Occipital lobe (tissue), 2 donors: ENCODE results near the gene USHBP1. TPM values are rescaled to one million over a fixed set of nuclear protein-coding genes. Genes with fewer than 3 reads are reported as not detected.

Experiments used
- DNase-seq: peaks from one replicate; lab custom pipeline; 2025; lab: John Stamatoyannopoulos, UW
- total RNA-seq: library from RNA; depleted of rRNA; stranded (reverse); fragments of >200 nt; gene quantifications from one replicate; pipeline ENCODE4 v1.2.3, GENCODE V29; 2014

USHBP1 gene
- total RNA-seq, 1 donor from 2014 or later, result 0.47 TPM

DNA sequence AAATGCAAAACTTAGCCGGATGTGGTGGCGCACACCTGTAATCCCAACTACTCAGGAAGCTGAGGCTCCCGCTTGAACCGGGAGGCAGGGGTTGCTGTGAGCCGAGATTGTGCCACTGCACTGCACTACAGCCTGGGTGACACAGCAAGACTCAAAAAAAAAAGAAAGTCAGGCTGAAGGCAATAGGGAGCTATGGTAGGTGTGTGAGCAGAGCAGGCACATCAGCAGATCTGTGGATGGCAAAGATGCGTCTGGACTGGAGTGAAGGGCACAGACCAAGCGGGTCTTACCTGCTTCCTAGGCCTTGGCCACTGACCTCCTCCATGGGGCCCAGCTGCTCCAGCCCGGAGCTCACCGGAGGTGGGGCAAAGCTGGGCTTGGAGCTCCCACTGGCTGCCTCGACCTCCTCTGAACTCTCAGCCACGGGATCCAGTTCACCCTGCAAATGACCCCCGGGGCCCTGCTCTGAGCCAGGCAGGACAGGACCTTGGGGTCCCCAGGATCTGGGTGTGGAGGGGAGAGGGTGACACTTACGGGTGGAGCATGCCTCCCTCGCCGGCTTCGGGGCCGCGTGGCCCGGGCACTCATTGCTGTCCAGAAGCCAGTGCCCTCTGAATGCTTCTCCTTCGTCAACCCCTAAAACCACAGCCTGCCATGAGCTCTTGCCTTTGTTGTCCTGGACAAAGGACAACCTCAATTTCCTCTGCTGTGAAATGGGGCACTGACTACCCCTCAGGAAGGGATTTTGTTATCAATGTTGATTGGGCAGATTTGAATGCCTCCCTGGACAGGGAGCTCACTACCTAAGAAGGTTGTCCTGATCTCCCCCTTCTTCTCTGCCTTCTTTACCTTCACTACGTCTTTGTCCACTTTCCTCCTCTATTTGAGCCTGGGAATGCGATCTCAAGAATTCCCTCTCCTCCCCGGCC is 569 bp downstream of the USHBP1 start:
- DNase-seq, result no peak

DNA sequence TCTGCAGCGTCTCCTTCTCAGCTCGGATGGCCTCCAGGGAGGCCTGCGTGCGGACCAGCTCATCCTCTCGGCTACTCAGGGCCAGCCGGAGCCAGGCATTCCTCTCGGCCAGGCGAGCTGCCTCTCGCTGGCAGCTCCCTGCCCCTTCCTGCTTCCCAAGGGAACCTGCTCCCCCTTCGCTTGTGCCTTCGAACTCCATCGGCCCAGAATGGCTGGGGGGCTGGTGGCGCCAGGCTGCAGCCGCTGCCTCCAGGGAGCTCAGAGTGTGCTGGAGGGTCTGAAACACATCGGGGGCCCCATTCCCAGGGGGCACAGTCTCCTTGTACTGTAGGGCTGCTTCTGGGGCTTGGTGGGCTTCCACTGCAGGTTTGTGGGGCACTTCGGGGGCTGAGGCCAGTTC is 2.0 kb downstream of the USHBP1 start:
- no peak for DNase-seq

DNA sequence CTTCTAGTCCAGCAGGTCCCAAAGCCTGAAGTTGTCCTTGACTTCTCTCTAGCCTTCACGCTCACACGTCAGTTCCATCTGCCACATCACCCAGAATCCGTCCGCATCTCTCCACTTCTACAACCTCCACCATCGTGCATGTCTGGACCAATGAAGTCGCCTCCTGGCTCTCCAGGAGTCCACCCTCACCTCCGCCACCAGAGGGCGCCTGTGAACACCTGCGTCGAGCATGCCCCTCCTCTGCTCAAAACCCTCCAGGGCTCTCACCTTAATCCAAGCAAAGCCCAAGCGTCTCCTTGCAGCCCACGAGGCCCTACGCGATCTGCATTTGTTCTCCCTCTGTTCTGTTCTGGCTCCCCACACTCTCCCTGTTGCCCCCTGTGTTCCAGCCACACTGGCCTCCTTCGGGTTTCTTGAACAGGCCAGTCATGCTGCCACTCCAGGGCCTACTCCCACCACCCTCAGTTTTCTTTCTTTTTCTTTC is 3.7 kb downstream of the USHBP1 start:
- no peak for DNase-seq

DNA sequence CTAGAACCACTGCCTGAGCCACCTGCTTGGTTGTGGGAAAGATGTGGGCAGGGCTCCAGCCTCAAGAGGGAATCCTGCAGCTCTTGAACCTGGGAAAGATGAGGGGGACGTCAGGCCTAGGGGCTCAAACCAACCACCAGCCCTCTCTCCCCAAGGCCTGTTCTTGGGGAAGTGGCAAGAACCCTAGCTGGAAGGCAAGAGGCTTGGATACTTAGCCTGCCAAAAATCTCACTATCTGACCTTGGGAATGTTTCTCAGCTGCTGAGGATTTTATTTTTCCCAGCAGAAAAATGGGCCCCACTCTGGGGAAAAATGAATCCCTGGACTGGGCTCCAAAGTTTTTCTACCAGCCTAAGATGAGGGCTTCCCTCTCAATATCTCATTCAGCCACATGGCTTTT is 4.6 kb downstream of the USHBP1 start:
- DNase-seq, result no peak

DNA sequence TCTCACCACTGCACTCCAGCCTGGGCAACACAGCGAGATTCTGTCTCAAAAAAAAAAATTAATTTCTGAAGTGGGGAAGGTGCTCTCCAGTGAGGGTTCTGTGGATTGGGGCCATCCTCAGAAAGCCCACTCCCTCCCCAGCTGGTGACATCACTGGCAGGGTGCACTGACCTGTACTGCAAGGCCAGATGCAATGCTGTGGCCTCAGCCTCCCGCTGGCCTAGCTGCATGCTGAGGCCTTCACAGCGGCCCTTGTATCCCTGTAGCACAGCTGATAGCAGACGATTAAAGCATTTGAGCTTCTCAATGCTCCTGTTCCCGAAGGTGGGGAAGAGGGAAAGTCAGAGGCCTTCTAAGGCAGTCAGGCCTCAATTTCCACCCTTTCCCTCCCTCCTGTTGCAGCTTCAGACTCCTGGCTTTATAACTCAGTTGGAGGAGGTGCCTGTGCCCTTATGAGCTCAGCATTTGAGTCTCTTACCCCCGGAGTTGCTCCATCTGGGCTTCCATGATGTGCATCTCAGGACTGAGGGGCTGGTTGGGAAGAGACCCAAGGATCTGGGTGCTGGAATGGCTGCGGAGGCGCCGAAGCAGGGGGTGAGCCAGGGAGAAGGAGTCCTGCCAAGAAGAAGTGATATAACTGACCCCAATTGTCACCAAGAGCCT is 5.3 kb downstream of the USHBP1 start:
- no peak for DNase-seq

DNA sequence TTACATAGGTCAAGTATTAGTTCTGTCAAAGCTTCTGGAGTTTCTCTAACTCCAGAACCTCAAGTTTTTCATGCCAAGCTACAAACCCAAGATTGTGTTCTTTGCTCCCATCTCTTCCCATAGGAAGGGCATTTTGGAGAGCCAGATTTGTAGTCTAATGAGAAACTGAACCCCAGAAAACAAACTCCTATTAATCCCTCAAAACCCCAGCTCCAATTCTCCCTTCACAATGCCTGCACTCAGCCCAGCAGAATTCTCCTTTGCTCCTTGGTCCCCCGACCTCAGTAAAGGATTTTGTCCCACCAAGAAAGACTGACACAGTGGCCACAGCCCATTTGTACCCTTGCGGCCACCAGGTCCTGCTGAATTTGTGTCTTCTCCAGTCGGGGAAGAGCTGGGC is 8.4 kb downstream of the USHBP1 start:
- DNase-seq, result no peak

DNA sequence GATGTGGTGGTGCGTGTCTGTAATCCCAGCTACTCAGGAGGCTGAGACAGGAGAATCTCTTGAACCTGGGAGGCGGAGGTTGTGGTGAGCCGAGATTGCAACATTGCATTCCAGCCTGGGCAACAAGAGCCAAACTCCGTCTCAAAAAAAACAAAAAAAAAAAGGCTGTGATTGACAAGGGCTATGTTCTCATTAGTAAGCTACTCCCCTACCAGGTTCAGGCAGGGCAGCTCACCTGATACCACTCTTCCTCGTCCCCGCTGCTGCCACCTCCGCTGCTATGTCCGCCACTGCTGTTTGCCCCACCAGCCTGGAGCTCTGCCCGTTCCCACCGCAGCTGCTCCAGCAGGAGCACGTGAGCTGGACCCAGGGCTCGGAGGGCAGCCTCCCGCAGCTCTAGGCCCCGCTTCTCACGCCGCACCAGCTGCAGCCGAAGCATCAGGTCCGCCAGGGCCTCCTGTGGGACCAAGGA is 9.4 kb downstream of the USHBP1 start:
- DNase-seq, result no peak

DNA sequence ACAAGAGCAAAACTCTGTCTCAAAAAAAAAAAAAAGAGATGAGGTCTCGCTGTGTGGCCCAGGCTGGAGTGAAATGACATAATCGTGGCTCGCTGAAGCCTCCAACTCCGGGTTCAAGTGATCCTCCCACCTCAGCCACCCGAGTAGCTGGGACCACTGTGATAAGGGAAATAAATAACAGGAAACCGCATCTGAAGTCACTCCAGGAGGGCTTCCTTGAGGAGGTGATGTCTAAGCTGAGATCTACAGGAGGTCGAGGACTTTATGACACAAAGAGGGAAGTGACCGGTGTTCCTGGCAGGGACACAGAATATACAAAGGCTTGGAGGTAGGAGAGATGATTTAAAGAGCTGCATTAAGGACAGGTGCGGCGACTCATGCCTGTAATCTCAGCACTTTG is 9.9 kb downstream of the USHBP1 start:
- DNase-seq, result no peak

DNA sequence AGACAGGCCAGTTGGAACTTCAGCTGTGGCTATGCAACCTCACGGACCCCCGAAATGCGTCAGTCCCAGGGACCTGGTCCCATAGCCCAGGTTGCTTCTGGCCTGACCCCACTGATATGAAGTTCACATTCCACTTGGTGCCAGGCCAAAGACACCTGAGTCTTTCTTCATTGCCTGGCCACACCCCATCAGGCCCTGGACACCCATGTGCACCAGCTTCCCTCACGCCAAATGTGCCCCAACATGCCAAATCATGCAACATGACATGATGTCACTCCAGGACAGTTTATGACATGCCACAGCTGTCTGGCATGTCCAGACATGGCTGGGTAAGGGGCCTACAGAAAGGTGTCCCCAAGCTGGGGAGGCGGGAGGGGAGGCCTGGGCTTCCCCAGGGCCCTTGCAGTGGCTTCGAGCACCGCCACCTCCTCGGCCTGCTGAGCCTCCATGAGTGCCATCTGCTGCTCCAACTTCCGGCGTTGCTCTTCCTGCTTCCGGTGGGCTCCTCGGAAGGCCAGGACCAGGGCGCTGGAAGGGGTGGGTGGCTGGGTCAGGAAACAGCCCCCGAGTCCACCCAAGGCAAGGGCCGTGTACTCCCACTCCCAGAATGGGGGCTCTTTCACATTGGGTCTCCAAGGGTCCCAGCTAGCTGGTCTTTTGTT is 14.5 kb downstream of the USHBP1 start:
- no peak for DNase-seq

DNA sequence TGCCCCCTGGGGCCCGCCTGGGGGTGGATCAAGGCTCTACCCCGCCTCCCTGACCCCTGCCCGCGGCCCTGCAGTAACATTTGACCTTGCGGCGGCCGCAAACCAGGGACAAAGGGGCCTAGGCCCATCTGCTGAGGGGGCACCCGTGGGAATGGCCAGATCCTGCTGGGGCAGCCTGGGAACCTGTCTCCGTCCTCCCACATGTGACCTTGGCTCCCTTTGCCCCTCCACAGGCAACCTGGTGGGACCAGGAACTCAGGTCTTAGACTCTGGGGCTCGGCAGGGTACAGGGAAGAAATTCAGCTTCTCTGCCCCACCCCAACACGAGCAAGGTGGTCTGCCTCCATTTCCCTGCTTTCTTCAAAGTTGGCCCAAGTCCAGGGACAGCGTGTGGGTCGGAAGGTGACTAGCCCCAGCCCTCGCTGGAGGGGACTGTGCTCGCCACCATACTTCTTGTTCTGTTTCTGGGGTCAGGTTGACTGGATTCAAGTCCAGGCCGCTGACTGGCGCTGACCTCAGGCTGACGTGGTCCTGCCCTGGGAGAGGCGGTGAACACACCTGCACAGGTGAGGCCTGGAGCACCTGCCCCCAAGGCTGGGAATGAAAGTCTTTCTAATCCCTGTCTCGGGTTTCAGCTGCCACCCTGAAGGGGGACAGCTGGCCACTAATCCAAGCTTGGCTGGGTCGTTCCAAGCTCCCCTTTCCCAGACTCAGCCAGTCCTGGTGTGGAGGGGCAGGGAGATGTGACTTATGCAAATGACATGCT is 16.4 kb downstream of the USHBP1 start:
- DNase-seq, result no peak

DNA sequence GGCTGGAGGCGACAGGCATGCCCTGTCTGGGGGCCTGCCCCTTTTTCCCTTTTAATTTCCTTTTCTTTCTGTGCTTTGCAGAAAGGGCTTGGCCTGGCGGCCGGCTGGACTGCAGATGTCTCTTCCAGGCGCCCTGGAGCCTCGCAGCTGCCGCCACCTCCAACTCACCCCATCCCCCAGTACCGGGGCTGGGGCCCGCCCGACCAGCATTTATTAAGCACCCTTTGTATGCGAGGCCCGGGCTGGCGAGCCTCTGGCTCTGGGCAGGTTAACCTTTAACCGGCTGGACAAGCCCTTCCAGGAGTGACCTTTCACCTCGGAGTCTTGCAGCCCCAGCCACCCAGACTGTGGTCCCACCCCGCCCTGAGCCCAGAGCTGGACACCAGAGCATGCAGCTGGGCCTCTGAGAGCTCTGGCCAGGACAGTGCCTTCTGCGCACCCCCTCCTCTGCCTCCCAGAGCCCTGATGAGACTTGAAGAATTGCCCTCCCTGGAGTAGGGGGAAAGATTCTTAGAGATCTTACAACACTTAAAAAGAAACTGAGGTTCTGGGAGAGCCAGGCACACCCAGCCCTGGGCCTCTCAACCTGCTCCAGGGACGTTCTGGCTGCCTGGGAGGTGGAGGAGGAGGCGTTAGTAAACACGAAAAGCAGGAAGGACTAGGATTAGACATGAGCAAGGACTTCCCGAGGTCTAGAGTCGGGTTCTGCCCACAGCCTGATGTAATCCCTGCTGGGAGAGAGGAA is 17.7 kb downstream of the USHBP1 start:
- DNase-seq, result no peak

DNA sequence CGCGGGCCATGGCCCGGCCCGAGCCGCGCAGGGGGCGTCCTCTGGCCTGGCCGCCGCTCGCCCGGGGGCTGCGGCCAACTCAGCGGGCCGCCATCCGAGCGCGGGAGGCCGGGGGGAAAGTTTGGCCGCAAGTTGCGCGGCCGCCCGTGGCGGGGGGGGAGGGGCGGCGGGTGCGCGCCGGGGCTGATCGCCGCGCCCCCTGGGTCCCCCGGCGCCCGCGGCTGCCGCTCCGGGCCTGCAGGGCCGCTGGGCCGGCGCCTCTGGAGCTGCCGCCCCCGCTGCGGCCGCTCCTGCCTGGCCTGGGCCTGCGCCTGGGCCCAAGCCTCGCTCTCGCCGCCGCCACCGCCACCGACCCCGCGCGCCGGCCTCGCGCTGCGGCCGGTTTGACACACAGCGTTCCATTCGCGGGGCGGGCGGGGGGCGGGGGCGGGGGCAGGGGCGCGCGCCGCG is 19.0 kb downstream of the USHBP1 start, which contains the start of gene NR2F6:
Gene NR2F6 (minus strand): TSS at position 385 of the 450 bp plus-strand sequence. CDS start 699 bp downstream, outside the sequence.
- DNase-seq, result no peak

DNA sequence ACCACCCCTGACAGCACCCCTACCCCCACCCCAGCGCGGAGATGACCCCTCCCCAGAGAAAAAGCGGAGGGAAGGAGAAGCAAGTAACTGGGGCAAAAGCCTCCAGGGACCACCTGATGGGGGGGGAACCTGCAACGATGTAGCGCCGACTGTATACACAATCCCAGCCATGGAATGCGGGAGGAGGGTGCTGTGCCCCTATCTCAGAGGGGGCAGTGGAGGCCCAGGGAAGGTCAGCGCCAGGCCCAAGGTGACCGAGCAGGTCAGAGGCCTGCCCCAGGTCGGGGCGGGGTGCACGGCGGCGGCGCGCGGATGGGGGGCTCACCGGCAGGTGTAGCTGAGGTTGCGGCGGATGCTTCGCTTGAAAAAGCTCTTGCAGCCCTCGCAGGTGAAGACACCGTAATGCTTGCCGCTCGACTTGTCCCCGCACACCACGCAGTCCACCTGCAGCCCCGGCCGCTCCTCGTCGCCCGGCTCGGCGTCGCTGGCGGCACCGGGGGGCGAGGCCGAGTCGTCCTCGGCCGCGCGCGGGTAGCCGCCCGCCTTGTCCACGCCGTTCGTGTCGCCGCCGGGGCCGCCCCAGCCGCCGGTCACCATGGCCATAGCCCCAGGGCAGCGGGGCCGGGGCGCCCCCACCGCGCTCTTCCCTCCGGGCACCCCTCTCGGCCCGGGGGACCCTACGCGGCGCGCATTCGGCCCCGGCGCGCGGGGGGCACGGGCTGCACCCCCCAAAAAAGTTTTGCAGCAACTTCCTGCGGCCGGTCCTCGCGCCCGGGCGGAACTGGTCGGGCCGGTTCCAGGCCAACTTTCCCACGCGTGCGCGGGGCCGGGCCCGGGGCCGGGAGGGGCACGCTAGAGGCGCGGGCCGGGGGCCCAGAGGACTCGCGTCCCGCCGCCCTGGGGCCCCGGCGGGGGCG is 19.7 kb downstream of the USHBP1 start:
- DNase-seq, result no peak

DNA sequence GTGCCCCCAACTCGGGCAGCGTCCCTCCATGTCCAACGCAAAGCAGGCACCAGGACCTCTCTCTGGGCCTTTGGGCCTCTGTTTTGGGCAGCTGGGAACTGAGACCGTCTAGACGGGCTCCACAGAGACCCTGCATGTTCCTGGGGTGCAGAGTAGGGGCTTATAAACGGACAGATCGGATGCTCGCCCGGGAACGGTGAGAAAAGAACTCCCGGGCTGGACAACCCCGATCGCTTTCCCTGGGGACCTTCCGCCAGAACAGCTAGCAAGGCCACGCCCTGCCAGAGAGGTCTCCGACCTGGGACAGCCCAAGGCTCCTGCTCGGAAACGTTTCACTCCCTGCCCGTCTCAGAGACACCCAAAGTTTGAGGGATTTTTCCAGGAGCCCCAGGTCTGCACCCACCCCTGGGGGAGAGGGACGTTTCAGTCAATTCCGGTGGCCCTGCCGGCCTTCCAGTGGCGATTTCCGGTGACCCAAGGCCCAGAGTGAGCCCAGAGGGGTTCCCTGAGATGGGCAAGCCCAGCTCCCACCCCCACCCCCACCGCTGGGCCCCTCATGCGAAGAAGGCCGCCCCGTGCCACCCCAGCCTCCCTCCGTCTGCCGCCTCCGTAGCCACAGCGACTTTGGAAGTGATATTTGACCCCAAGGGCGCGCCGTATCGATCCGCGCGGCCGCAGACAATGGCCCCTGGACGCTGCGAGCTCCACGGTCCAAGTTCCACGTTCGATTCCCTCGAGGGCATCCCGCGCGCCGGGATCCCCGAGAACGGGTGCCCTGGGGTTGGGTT is 20.5 kb downstream of the USHBP1 start:
- DNase-seq, result no peak

DNA sequence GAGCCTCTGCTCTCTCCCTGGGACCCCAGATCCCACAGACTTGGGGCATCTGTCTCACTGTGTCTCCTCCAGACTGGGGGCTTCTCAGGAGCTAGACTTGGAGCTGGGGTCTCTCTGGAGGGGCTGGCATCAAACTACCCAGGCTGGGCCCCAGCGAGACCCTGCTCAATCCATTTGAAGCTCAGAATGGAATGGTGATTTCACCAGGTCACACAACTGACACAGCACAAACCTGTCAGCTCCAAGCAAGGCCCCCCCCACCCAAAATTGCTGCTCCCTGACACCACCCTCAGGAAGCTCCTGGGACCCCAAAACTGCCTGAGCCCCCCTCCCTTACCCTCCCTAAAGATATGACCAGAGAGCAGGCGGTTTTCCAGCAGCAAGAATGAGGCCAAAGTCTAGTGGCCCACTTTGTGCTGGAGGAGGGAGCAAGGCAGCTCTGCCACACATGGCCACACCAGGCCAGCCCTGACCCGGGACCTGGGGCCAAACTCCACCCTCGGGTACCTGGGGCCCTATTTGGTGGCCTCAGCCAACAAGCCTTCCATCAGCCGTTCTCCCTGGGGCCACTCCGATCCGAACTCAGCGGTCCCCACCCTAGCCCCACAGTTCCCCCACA is 21.2 kb downstream of the USHBP1 start:
- DNase-seq, result no peak

DNA sequence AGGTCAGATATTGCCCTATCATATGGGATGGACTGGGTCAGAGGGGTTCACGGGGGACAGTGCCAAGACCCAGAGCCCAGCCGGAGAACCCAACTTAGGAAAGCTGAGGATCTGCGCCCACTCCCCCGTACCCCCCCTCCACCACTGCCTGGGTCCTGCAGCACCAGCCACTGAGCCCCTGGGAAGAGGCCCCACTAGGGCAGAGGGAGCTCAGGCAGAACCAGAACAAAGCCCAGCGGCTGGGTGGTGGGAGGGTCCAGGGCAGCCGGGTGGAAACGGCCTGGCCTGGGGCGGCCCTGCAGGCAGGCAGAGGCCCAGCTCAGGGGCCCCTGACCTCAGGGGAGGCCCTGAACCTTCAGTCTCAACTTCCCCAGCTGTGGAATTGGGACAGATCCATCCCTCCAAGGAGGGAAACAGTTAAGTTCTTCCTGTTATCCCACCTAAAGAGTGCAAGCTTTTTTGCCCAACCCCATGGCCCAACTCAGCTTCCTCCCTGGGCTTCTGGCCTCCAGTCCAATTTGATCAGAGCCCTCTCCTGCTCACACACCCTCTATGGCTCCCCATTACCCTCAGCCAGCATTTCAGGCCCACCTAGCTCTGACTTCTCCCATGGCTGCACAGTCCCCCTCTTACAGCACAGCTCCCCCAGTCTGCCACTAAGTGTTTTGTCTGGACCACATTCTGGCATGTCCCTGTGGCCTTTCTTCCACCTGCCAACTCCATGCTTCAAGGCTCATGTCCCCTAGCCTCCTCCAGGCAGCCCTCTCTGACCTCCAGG is 21.9 kb downstream of the USHBP1 start:
- DNase-seq, result no peak

DNA sequence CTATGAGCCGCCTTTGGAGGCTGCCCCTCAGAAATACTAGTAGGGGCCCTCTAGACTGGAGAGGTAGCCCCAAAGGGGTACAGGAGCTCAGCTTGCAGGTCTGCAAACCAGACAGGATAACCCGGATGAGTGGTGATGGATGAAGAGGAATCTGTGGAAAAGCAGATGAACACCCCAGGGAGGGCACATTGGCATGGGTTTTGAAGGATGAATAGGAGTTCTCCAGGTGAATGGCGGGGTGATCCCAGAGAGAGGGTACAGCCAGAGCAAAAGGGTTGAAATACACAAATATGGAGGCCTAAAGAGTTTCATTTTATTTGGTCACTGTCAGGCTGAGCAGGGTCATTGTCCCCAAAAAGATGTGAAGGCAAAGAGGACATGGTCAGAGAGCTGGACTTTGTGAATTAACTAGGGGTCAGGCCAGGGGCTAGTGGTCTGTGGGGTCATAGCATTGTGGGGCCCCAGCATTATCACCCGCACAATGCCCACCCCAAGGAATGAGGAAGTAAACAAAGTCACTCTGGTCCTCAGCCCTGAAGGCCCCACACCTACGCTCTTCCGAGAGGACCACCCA is 23.6 kb downstream of the USHBP1 start:
- no peak for DNase-seq
